GM10248 (cell line): Measurements from ENCODE around the gene SLC5A6.

ENCODE experiments used
- CTCF ChIA-PET: fragments of 300-600 bp; sonication (Branson Sonifier 250); formaldehyde crosslinking; extraction: SDS; loops from one replicate; lab custom pipeline; 2021; ENCODE audit warnings: antibody characterized with exemption; lab: Yijun Ruan, JAX
- POLR2A ChIA-PET: fragments of 350-650 bp; sonication (Branson Sonifier 250); formaldehyde crosslinking; extraction: SDS; loops from one replicate; lab custom pipeline; 2020; ENCODE audit warnings: antibody characterized with exemption; lab: Yijun Ruan, JAX
- DNase-seq: peaks from one replicate; pipeline ENCODE4 v3.0.0; 2012; ENCODE audit errors: extremely low spot score
- TF ChIP-seq, protein P1 (sequence below): IDR thresholded peaks from 2 replicates; pipeline ENCODE4 v1.5.1; 2012; ENCODE audit warnings: mild to moderate bottlenecking, low read depth; ENCODE audit errors: extremely low read depth, missing control alignments, control extremely low read depth

The SLC5A6 gene

DNA sequence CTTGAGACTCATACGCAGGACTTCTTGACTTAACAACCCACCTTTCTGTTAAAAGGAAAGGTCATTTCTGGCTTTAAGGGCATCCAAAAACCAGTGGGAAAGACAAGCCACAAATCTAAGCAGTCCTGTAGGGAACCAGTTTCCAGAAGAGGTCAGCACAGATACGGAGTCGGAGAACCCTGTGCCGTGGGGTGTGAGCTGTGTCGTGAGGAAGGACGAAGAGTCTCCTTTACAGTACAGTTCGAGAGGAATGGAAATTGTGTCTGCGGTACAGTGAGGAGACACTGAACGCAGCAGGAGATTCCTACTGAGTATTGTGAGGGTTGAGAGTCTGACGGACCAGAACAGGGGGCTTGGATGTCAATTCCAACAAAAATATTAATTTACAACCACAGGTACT lies 33.0 kb upstream of the SLC5A6 start:
- TF ChIP-seq, protein P1, sequence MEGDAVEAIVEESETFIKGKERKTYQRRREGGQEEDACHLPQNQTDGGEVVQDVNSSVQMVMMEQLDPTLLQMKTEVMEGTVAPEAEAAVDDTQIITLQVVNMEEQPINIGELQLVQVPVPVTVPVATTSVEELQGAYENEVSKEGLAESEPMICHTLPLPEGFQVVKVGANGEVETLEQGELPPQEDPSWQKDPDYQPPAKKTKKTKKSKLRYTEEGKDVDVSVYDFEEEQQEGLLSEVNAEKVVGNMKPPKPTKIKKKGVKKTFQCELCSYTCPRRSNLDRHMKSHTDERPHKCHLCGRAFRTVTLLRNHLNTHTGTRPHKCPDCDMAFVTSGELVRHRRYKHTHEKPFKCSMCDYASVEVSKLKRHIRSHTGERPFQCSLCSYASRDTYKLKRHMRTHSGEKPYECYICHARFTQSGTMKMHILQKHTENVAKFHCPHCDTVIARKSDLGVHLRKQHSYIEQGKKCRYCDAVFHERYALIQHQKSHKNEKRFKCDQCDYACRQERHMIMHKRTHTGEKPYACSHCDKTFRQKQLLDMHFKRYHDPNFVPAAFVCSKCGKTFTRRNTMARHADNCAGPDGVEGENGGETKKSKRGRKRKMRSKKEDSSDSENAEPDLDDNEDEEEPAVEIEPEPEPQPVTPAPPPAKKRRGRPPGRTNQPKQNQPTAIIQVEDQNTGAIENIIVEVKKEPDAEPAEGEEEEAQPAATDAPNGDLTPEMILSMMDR: no peak
- POLR2A ChIA-PET: no interaction called here
- no peak for DNase-seq
- CTCF ChIA-PET: interaction anchor here (1.6 kb wide), 1 partner anchor 34 kb away, joined by 6 read pairs; no protein-coding TSS in a partner anchor

- DNase-seq: no peak
- TF ChIP-seq, protein P1: no peak
- ChIA-PET CTCF (interaction anchor here (4.1 kb wide), 1 partner anchor 36 kb away, joined by 14 read pairs; no protein-coding TSS in a partner anchor), POLR2A (no interaction called here)
Observed at GRCh38 chr2:27243391-27244130, 31.5 kb upstream of the SLC5A6 start.

DNA sequence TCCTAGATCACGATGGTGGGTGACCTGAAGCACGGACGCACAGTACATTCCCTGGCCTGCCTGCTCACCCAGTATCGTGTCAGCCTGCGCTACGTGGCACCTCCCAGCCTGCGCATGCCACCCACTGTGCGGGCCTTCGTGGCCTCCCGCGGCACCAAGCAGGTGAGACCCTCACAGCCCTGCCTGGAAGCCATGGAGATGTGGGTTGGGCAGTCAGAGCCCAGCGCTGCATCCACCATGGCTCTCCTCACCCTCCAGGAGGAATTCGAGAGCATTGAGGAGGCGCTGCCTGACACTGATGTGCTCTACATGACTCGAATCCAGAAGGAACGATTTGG lies 30.5 kb upstream of the SLC5A6 start:
- ChIA-PET CTCF (interaction anchor here (1.0 to 4.1 kb wide), 4 partner anchors 8 to 37 kb away, joined by 3 to 14 read pairs (median 4); no protein-coding TSS in a partner anchor), POLR2A (no interaction called here)
- DNase-seq: no peak
- TF ChIP-seq, protein P1: no peak

- no peak for DNase-seq
- TF ChIP-seq, protein P1: no peak
- POLR2A ChIA-PET: interaction anchor here (0.6 kb wide), 1 partner anchor 24 kb away, joined by 3 read pairs; no protein-coding TSS in a partner anchor
- CTCF ChIA-PET: interaction anchor here (0.8 to 4.1 kb wide), 5 partner anchors 9 to 142 kb away, joined by 3 to 14 read pairs (median 4); no protein-coding TSS in a partner anchor
Observed at GRCh38 chr2:27241761-27242613, 29.9 kb upstream of the SLC5A6 start.

DNA sequence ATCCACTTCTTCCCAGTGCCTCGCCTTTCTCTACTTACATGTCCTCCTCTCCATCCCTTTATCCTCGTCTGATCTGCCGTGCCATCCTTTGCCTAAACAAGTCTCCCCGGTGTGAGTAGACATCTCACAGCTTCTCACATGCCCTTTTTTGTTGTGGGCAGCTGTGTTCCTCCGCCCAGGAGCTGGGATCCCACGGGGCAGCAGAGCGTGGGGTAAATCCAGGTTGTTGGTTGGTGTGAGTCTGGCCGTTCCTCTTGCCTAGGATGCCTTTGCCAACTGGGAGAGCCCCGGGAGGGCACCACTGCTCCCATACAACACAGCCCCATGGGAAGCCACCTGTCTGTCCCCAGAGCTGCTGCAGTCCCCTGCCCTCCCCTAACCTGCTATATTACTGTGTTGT lies 28.3 kb upstream of the SLC5A6 start:
- CTCF ChIA-PET: interaction anchor here (2.3 to 4.1 kb wide), 2 partner anchors 9 to 39 kb away, joined by 5 to 14 read pairs; no protein-coding TSS in a partner anchor
- DNase-seq: no peak
- TF ChIP-seq, protein P1: no peak
- POLR2A ChIA-PET: no interaction called here

DNA sequence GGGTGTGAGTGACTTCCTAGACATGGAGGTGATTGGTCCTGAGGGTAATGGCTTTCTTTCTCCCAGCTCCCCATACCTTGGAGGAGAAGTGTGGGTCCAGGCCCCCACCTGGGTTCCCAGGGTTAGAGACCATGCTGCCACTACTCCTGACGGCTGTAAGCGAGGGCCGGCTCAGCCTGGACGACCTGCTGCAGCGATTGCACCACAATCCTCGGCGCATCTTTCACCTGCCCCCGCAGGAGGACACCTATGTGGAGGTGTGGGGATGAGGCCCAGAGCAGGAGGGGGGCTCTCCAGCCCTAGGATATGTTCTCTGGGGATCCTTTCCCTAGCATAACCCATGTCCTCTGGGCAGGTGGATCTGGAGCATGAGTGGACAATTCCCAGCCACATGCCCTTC lies 26.9 kb upstream of the SLC5A6 start:
- CTCF ChIA-PET: no interaction called here
- DNase-seq: no peak
- POLR2A ChIA-PET: interaction anchor here (0.8 kb wide), 1 partner anchor 10 kb away, joined by 4 read pairs; no protein-coding TSS in a partner anchor
- TF ChIP-seq, protein P1: no peak
